AG04450 (cell line): ENCODE results near the gene NPRL2. TPM values are rescaled to one million over a fixed set of nuclear protein-coding genes. Genes with fewer than 3 reads are reported as not detected.

Source experiments
- CTCF ChIA-PET: fragments of 300-600, 350-600 bp; formaldehyde crosslinking; extraction: SDS; loops from one replicate; lab custom pipeline; 2022; ENCODE audit warnings: antibody characterized with exemption, inconsistent platforms; lab: Charles Lee
- POLR2A ChIA-PET: fragments of 350-600 bp; formaldehyde crosslinking; extraction: SDS; loops from one replicate; lab custom pipeline; 2021; ENCODE audit warnings: antibody characterized with exemption, inconsistent platforms; lab: Yijun Ruan, JAX
- DNase-seq: peaks from one replicate; pipeline ENCODE4 v3.0.0-alpha.2; 2011; ENCODE audit warnings: low read depth, low spot score
- H3K27ac ChIP-seq: one replicate; pipeline ENCODE4 v1.5.1; 2012; ENCODE audit warnings: low read depth, low read length, control low read depth
- H3K27me3 ChIP-seq: one replicate; pipeline ENCODE4 v1.6.0; 2012; ENCODE audit warnings: low read length; ENCODE audit not compliant: control insufficient read depth, insufficient read depth
- H3K4me3 ChIP-seq: 2 replicates; pipeline ENCODE4 v1.5.1; 2011; ENCODE audit warnings: mild to moderate bottlenecking, low read depth, low read length, control low read depth
- H3K9me3 ChIP-seq: 2 replicates; pipeline ENCODE4 v1.5.1; 2012; ENCODE audit warnings: low read length; ENCODE audit not compliant: control insufficient read depth, insufficient read depth
- CTCF ChIP-seq: IDR thresholded peaks from 2 replicates; pipeline ENCODE4 v1.5.1; 2011; ENCODE audit warnings: low read depth, low read length, control low read depth, inconsistent platforms
- polyA plus RNA-seq: library from polyadenylated mRNA; depleted of rRNA; stranded (reverse); fragments of >200 nt; gene quantifications from 2 replicates; pipeline ENCODE4 v1.2.3, GENCODE V29; 2011

Gene NPRL2
- polyA plus RNA-seq, 1 experiment, result 25.6 TPM

DNA sequence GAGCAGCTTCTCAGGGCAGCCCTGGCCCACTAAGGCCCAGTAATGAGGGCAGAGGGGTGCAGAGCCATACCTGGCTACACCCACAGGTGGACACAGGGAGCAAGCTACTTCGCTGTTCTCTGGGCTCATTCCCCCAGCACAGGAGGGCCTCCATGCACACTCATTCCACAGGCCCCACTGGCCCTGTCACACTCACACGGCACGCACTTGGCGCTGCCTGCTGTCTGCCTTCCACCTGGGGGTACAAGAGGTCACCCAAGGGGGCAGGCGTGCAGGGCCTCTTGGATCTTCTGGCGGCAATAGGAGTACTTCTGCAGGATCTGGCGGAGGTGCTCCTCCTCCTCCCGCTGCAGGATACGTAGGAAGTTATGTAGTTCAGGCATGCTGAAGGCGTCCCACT, 20.2 kb downstream of the NPRL2 start:
- no peak overlapping the region for H3K4me3 ChIP-seq
- H3K9me3 ChIP-seq, result no peaks in the 10 kb centered on the region; the same call in 1 of the 2 replicates
- TF ChIP-seq CTCF, result no peak
- H3K27ac ChIP-seq, result peak overlapping the region; percentile 11
- H3K27me3 ChIP-seq, result no peaks in the 10 kb centered on the region
- DNase-seq, result no peak
- CTCF ChIA-PET, result interaction anchor here (1.1 to 1.5 kb wide), 2 partner anchors 9 to 136 kb away, joined by 3 to 5 read pairs; no protein-coding TSS in a partner anchor
- POLR2A ChIA-PET, result interaction anchor here (0.6 kb wide), 1 partner anchor 11 kb away, joined by 3 read pairs; no protein-coding TSS in a partner anchor

DNA sequence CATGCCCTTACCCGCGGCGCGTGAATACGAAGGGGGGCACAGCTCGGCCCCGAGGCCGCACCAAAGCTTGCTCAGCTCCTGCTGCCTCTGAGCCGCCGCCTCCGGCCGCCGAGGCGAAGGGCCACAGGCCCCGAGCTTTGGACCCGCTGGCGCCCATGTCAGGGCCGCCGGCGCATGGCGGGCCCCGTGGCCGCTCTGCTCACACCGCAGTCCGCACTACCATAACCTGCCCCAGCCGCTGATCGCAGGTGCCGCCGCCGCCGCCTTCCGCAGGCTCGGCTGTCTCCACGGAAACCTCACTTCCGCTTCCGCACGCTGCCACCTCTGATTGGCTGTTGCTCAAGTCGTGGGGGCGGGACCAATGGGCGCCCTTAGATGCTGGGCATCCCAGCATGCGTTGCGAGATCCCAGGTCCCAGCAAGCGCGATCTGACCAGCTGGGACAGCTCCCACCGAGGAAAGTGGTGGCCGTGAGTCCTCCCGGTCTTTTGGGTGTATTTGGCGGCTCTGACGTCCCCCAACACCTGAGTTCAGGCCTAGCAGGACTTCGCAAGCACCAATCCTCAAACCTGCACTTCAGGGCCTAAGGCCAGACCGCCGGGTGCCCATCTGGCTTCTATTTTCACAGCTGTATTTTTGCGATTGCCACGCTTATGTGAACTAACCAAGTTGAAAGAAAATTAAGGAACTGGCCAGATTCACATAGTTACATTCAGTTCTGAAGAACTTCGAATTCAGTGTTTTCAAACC, 22.5 kb downstream of the NPRL2 start, which contains the start of gene TUSC2:
TUSC2 (minus strand) TSS at position 281 of the 749 bp plus-strand sequence; CDS start at position 157, 124 bp downstream.
- CTCF ChIA-PET, result interaction anchor here (0.7 to 0.8 kb wide), 2 partner anchors 19 to 771 kb away, joined by 3 to 4 read pairs; no protein-coding TSS in a partner anchor
- no peak for TF ChIP-seq CTCF

DNA sequence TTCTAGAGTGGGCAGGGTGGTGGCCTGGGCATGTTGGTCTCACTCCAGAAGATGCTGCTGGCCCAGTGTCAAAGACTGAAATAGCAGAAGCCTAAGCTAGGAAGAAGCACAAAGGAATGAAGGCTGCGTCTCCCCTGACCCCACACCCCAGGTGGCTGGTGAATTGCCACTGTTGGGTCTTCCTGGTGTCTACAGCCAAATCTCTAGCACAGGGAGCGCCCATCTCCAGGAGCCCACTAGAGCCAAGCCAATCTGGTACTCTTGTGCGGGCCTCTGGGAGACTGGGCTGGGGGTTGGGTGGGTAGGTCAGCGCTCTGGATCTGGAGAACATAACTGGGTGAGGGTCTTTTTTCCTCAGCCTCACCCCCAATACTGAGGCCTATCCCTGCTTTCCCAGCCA, 23.4 kb downstream of the NPRL2 start:
- H3K27ac ChIP-seq, result no peak overlapping the region
- no peaks in the 10 kb centered on the region for H3K27me3 ChIP-seq
- no peak for DNase-seq
- peak overlapping the region; percentile 87 for H3K4me3 ChIP-seq
- ChIA-PET CTCF (no interaction called here), POLR2A (interaction anchor here (0.6 to 2.2 kb wide), 3 partner anchors 9 to 43 kb away, joined by 5 to 22 read pairs (median 7); partner anchors contain the start of genes CYB561D2 and NPRL2)
- no peak for TF ChIP-seq CTCF
- H3K9me3 ChIP-seq, result no peaks in the 10 kb centered on the region; the same call in 1 of the 2 replicates

More for the DNA sequence above, 22.5 kb downstream of the NPRL2 start, which contains the start of gene TUSC2:
- H3K4me3 ChIP-seq, result peak within 1 kb of the TSS; percentile 87
- H3K9me3 ChIP-seq, result no peaks in the 10 kb centered on the region; the same call in 1 of the 2 replicates
- no peaks in the 10 kb centered on the region for H3K27me3 ChIP-seq
- POLR2A ChIA-PET, result interaction anchor here (0.6 to 2.2 kb wide), 5 partner anchors 8 to 44 kb away, joined by 4 to 22 read pairs (median 7); partner anchors contain the start of genes CYB561D2, IFRD2 and NPRL2
- H3K27ac ChIP-seq, result peak within 1 kb of the TSS; percentile 73
- DNase-seq, result peak; percentile 82

DNA sequence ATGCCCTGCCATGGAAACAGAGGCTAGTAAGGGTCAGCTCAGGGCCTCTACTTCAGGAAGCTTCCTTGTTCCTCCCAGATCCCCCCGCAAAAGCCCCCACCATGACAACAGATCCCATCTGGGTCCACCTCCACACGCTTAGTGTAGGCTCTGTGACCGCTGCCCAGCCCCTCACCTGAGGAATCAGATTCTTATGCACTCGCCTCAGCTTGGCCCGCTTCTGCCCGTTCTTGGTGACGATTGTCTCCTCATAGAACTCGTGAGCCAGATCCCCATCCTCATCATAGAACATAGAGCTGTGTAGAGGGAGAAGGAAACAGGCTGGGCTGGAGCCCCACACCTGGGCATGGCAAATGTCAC, 24.4 kb downstream of the NPRL2 start:
- no peak overlapping the region for H3K27ac ChIP-seq
- no peak overlapping the region for H3K4me3 ChIP-seq
- DNase-seq, result no peak
- no peak for TF ChIP-seq CTCF
- CTCF ChIA-PET, result interaction anchor here (0.8 kb wide), 1 partner anchor 70 kb away, joined by 3 read pairs; no protein-coding TSS in a partner anchor
- POLR2A ChIA-PET, result no interaction called here
- no peaks in the 10 kb centered on the region; the same call in 1 of the 2 replicates for H3K9me3 ChIP-seq
- H3K27me3 ChIP-seq, result no peaks in the 10 kb centered on the region
